Left hindlimb (tissue), 1 donor: ENCODE measurements around the gene GTF2F2.
A peak's percentile ranks its signal among the peaks of the same experiment; 100 is the strongest.

Experiments used
- DNase-seq: peaks from one replicate; pipeline ENCODE4 v3.0.0-alpha.2; 2018

Gene GTF2F2

GRCh38 chr13:45306966-45307365 is 186.7 kb downstream of the GTF2F2 start:
- no peak for DNase-seq

- DNase-seq = no peak
Measured at GRCh38 chr13:45310341-45311131, 190.2 kb downstream of the GTF2F2 start.

GRCh38 chr13:45314822-45315221 is 194.5 kb downstream of the GTF2F2 start:
- DNase-seq = no peak

DNA sequence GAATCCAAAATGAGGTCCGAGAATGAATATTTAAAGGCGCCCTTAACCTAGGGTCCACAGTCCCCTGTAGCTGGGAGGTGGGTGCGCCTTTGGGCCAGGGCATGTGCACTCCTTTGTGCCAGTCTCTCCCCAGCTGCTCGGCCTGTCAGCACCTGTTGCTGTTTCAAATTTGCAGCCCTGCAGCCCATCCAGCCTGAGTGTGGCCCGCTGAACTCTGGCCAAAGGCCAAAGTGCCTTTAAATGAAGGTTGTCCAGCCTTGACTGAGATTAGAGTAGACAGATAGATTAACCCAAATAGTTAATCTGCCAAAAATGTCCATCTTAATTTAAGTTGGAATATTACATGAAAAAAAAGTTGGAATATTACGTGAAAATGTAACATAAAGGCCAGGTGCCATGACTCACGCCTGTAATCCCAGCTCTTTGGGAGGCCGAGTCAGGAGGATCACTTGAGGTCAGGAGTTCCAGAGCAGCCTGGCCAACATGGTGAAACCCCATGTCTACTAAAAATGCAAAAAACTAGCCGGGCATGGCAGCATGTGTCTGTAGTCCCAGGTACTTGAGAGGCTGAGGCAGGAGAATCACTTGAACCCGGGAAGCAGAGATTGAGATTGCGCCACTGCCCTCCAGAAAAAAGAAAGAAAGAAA is 195.3 kb downstream of the GTF2F2 start:
- DNase-seq = no peak

GRCh38 chr13:45316338-45316737 is 196.0 kb downstream of the GTF2F2 start:
- DNase-seq = no peak

DNA sequence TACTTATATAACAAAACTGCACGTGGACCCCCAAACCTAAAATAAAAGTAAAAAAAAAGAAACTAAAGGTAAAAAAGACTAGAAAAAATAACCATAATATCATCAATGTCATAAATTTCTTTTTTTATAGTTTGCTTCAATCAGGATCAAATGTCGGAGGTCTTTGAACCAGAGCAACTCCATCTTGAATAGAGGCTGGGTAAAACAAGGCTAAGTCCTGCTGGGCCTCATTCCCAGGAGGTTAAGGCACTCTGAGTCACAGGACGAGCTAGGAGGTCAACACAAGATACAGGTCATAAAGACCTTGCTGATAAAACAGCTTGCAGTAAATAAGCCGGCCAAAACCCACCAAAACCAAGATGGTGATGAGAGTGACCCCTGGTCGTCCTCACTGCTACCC is 196.7 kb downstream of the GTF2F2 start:
- DNase-seq = no peak

DNA sequence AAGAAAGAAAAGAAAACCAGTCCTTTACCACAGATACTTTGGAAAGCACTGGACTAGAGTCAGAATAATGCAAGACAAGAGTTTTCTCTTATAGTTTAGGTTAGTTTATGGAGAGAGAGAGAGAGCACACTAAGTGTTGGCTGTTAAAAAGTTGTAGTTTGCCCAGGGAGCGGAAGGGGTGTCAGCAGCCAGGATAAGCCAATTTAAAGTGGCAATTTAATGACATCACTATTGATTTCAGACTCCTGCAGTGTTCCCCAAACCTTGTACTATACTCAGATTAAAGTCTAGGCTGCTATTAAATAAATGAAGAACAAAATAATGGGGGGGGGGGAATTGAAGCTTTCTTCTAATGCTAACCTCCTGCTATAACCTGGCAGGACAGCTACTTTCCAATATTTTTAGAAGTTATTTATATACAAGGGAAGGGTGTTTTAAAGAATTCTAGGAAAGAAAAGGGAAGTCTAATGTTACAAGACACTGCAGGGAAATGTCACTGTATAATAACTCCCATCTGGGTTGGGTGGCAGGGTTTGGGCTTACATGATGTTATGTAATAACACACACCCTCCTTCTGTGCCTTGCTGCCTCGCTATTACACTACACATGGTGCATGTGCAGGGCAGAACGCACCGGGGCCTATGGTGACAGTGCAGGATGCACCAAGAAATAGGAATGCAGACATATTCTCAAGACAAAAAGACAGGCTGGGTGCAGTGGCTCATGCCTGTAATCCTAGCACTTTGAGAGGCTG is 200.7 kb downstream of the GTF2F2 start:
- DNase-seq = no peak

GRCh38 chr13:45325806-45326205 is 205.5 kb downstream of the GTF2F2 start:
- DNase-seq = peak; percentile 56

GRCh38 chr13:45327253-45327955 is 207.1 kb downstream of the GTF2F2 start:
- DNase-seq = no peak

DNA sequence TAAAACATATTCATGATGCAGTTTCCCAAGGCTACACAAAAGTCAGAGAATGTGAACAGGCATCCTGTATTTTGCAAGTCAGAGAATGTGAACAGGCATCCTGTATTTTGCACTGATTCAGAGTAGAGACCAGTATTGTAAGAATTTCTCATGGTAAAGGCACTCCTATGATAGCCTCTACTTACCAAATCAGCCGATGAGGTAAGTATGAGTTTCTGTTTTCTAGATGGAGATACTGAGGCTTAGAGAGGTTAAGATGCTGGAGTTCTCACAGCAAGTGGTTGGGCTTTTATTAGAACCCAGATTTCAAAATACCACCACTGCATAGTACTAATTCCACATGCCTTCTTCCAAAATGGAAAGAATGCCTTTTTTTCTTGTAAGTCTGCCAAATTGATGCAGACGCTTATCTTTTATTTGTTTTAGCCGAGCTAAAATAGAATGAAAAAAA is 208.4 kb downstream of the GTF2F2 start:
- no peak for DNase-seq

- DNase-seq = no peak
Measured at GRCh38 chr13:45331123-45331619, 210.9 kb downstream of the GTF2F2 start.

- no peak for DNase-seq
Measured at GRCh38 chr13:45331692-45332035, 211.4 kb downstream of the GTF2F2 start.

- DNase-seq = no peak
Measured at GRCh38 chr13:45332036-45332830, 211.9 kb downstream of the GTF2F2 start.

GRCh38 chr13:45332831-45333219 is 212.5 kb downstream of the GTF2F2 start:
- DNase-seq = no peak

DNA sequence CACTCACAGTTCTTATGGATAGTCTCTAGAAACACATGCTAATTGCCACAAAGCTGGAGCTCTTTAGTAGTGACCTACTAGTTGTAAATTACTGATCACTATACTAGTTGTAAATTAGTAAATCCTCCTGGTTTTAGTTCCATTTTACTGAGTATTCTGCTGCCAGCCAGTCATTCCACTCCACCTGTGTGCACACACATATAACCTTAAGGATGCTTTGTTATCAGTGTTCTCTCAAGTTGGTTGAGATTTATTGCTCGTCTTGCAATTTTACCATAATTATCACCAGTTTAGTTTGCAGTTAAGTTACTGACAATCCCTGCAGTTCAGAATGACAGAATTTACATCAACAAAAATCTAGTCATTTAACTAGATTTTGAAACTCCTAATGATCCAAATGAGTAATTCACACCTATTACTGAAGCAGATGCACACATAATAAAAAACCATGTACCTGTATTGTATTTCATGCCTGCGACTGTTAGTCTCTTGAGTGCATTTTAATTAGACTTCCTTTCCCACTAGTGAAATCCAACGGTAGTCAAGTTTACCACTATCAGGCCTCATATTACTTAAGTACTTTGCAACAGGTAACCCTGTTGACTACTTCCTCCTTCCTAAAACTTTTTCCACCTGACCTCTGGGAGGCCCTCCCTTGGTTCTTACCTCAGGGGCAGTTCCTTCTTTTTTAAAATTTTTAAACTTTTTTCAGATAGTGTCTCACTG is 213.1 kb downstream of the GTF2F2 start:
- DNase-seq = no peak
